Activated naive CD8-positive, alpha-beta T cell treated with anti-CD3 and anti-CD28 coated beads for 36 hours (primary cell): ENCODE data around the gene LIM2. TPM values are rescaled to one million over a fixed set of nuclear protein-coding genes. Genes with fewer than 3 reads are reported as not detected.

Experiments used
- DNase-seq: peaks from one replicate; pipeline ENCODE4 v3.0.0; 2021
- H3K27ac Mint-ChIP-seq: one replicate; pipeline ENCODE4 v1.8.0; 2022; ENCODE audit warnings: mild to moderate bottlenecking, moderate library complexity, mixed read lengths
- H3K27me3 Mint-ChIP-seq: one replicate; pipeline ENCODE4 v1.8.0; 2022; ENCODE audit warnings: mild to moderate bottlenecking, mixed read lengths
- H3K36me3 Mint-ChIP-seq: one replicate; pipeline ENCODE4 v1.8.0; 2021; ENCODE audit warnings: mild to moderate bottlenecking, mixed read lengths
- H3K4me1 Mint-ChIP-seq: one replicate; pipeline ENCODE4 v1.8.0; 2021; ENCODE audit warnings: mixed read lengths
- H3K4me3 Mint-ChIP-seq: one replicate; pipeline ENCODE4 v1.8.0; 2022; ENCODE audit warnings: mild to moderate bottlenecking, moderate library complexity, mixed read lengths
- H3K9me3 Mint-ChIP-seq: one replicate; pipeline ENCODE4 v1.8.0; 2022; ENCODE audit warnings: mixed read lengths
- total RNA-seq, 2 experiments: library from RNA; stranded (reverse); gene quantifications; one replicate each; pipeline ENCODE4 v1.2.3, GENCODE V29; 2021

Gene LIM2
- total RNA-seq, 2 experiments from 2014 or later, result not detected

DNA sequence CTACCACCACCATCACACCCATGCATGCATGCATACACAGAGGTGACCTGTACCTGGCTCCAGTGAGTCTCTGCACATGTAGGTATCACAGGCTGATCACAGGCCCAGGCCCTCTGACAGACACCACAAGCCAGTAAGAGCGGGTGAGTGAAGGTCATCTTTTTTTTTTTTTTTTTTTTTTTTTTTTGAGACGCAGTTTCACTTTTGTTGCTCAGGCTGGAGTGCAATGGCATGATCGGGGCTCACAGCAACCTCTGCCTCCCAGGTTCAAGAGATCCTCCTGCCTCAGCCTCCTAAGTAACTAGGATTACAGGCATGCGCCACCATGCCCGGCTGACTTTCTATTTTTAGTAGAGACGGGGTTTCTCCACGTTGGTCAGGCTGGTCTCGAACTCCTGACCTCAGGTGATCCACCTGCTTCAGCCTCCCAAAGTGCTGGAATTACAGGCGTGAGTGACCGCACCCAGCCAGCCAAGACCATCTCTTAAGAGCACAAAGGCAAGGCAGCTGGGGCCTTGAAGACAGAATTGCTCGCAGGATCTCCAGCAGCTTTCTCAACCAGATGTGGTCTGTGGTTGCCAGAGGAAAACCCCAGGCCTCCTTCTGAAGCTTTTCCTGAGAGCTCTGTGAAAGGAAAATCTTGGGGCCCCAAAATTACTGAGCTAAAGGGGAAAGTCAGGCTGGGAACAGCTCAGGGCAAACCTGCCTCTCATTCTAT is 12.1 kb downstream of the LIM2 start:
- H3K27me3 Mint-ChIP-seq, result no peaks in the 10 kb centered on the region
- peaks cover 15% of the 10 kb centered on the region for H3K9me3 Mint-ChIP-seq

DNA sequence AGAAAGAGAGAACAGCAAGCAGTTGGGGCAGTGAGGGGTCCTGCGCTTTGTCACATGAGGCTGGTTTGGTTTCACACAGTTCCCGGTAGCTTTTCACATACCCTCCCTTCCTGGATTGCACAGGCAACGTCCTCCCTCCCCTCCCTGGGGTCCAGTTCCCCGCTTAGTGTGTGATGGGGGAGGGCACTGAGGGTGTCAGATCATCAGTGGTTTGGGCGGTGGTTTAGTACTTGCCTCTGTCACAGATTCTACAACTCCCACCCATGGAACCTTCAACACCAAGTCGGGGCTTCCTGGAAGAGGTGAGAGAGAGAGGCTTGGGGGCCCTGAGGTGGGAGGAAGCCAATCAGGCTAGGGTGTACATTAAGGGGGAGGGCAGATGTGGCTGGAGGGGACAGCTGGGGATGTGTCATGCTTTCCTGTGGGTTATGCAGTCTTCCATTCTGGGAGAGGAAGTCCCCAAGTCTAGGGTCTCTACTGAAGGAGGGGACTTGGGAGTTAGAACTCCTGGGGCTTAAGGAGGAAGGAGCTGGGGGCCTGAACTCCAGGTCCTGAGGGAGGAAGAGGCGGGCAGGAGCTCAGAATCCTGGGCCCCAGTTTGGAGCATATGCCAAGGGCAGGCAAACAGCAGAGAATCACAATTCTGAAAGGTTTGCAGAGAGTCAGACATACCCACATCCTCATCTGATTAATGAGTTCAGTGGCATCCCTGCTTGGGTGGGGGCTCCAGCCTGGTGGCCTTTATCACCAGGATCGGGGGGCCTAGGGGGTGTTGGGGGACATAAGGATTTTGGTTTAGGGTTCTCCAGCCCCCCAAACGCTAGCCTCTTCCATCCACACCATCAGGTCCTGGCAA is 14.9 kb downstream of the LIM2 start, which contains the start of gene NKG7:
Gene NKG7, minus strand, starts transcription at position 6 of the 856 bp plus-strand sequence. CDS start 119 bp downstream, outside the sequence.
- H3K4me1 Mint-ChIP-seq, result peaks cover 71% of the 10 kb centered on the region
- peak; percentile 89 for DNase-seq
- H3K36me3 Mint-ChIP-seq, result peaks cover 25% of the 10 kb centered on the region
- peaks cover 9% of the 10 kb centered on the region for H3K9me3 Mint-ChIP-seq
- peak within 1 kb of the TSS; percentile 80 for H3K4me3 Mint-ChIP-seq
- no peaks in the 10 kb centered on the region for H3K27me3 Mint-ChIP-seq
- peak within 1 kb of the TSS; percentile 99 for H3K27ac Mint-ChIP-seq

More for the DNA sequence above, 12.1 kb downstream of the LIM2 start:
- Mint-ChIP-seq H3K4me1 (peaks cover 60% of the 10 kb centered on the region), H3K36me3 (peaks cover 19% of the 10 kb centered on the region), H3K4me3 (peak overlapping the region; percentile 58), H3K27ac (peak overlapping the region; percentile 90)
- peak; percentile 70 for DNase-seq

DNA sequence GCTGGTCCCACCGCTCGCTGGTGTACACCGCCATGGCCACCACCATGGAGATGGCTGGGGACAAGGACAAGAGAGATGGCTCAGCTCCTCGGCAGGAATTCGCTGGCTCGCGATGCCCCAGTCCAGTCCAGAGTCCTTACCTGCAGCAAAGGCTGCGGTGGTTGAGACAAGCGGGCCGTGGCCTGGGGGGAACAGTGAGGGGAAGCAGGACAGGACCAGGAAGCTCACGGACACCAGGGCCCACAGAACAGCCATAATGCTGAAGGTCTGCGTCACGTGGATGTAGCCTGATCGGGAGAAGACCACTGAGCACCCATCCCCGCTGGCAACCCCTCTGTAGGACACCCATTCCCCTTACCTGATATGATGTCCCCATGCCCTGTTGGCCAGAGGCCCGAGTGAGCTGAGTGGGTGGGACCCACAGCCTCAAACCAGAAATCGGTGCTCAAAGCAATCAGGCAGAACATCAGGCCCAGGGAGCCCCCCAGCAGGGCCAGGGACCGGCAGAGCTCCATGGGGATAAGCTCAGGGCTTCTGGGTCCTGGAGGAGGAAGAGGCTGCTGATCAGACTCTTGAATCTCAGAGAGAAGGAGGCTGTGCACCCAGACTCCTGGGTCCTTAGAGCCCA is 15.6 kb downstream of the LIM2 start:
- Mint-ChIP-seq H3K9me3 (peaks cover 9% of the 10 kb centered on the region), H3K27ac (peak overlapping the region; percentile 99), H3K4me1 (peaks cover 69% of the 10 kb centered on the region), H3K4me3 (peak overlapping the region; percentile 80), H3K27me3 (no peaks in the 10 kb centered on the region), H3K36me3 (peaks cover 25% of the 10 kb centered on the region)
- no peak for DNase-seq

DNA sequence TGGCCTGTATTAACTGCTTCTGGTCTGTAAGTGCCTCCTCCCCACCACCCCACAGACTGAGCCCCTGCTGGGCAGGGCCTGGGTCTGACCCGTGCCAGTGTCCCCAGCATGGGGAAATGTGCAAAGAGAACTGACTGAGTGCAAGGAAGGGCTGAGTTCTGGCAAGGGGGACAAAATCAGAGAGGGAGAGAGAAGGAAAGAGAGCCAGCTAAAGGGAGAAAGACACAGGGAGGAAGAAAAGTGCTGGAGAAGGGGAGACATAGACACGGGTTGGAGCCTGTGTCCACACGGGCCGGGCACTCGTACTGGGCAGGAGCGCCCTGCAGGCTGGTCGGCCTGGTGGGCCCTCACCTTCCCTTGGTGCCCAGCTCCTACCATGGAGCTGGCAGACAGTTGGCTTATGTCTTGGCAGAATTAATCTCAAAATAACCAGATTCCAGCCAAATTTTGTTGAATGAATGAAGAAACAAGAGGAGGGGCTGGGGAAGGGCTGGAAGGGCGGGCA is 16.5 kb downstream of the LIM2 start:
- Mint-ChIP-seq H3K9me3 (peaks cover 9% of the 10 kb centered on the region), H3K4me1 (peaks cover 61% of the 10 kb centered on the region), H3K27me3 (no peaks in the 10 kb centered on the region), H3K27ac (peak overlapping the region; percentile 99), H3K36me3 (peaks cover 26% of the 10 kb centered on the region), H3K4me3 (peak overlapping the region; percentile 80)
- DNase-seq, result no peak

DNA sequence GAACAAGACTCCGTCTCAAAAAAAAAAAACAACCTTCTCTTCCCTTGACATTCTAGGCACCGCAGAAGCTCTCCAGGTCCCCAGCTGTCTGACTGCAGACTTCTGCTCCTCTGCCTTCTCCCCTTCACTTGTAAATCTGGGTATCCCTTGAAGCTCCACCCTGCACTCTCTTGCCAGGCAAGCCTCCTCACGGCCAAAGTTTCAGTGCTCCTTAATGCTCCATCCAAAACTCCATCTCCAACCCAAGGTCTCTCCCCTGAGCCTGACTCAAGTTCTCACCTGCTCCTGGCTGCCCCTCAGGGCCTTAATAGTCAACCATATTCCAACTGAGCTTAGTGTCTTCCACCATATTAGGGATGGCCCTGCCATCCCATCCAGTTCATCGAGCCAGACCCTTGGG is 17.5 kb downstream of the LIM2 start:
- Mint-ChIP-seq H3K4me1 (peaks cover 54% of the 10 kb centered on the region), H3K4me3 (peak overlapping the region; percentile 80), H3K9me3 (peaks cover 7% of the 10 kb centered on the region), H3K27me3 (no peaks in the 10 kb centered on the region), H3K36me3 (peaks cover 25% of the 10 kb centered on the region), H3K27ac (no peak overlapping the region)
- DNase-seq, result no peak

DNA sequence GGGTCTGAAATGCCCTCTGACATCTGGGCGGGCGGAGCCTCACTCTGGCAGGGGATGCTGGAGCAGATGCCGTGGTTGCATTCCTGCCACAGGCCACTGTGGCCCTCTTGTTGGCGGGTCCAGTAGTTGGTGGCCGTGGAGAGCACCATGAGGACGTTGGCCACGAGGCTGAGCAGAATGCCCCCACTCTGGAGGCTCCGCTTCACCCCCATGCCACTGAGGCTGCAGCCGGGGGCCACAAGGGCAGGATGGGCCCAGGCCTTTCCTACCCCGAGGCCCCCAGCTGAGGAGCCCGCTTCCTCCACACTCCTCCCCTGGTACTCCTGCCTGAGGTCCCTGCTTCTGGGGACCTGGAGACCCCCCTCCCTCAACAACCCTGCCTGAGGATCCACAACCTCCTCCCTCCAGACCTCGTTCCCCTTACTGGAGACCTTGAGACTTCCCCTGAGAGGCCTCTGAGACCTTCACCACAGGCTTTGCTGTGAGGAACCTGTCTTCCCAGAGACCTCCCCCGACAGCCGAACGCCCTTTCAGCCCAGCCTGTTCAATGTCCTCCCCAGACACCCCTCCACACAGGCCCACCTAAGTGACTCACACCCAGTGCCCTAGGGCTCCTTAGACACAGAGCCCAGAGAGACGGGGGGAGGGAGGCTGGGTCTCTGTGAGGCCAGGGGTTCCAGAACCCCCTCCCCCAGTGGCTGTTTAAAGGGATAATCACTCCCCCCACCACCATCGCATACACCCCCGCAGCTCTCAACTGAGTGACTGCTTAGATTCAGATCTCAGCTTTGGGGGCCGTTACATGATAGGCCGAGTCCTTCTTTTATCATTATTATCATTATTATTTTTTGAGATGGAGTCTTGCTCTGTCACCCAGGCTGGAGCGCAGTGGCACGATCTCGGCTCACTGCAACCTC is 19.1 kb downstream of the LIM2 start, which contains the start of gene CLDND2:
Gene CLDND2, minus strand, starts transcription at position 638 of the 917 bp plus-strand sequence. Its CDS starts 426 bp downstream, at position 212.
- peak; percentile 47 for DNase-seq
- H3K36me3 Mint-ChIP-seq, result peaks cover 27% of the 10 kb centered on the region

DNA sequence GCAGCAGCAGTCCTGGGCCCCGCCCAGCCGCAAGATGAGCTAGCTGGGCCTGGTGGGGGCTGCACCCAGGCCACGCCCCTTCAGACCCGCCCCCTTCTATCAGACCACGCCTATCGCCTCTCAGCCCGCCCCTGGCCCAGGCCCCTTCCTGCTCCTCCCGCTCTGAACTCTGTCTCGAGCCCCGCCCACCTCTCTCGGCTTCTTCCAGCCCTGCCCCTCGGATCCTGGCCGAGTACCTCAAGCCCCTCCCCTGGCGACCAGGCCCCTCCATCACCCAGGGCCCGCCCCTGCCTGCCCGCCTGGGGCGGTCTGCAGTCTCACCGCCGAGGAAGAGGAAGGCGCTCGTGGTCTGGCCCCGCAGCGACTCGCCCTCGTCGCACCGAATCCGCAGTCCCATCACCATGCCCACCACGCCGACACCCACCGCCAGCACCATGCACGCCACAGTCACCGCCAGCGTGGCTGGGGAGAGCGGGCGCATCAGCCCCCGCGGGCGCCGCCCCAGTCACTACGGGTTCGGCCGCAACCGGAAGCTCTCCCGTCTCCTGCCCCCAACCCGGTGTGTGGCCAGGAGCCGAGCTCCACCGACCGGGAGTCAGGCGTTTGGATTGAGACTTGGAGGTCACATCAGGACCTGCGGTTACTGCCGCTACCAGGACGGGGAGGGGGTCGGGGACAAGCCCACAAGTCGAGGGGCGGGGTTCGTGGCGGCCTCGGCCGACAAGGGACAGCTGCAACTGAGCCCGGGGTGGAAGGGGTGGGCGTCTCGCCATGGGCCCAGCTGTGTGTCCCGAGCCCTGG is 20.0 kb downstream of the LIM2 start:
- peak overlapping the region; percentile 99 for H3K4me3 Mint-ChIP-seq
- peaks cover 30% of the 10 kb centered on the region for H3K36me3 Mint-ChIP-seq
- no peaks in the 10 kb centered on the region for H3K9me3 Mint-ChIP-seq
- peak; percentile 99 for DNase-seq
- H3K4me1 Mint-ChIP-seq, result peaks cover 54% of the 10 kb centered on the region
- H3K27me3 Mint-ChIP-seq, result no peaks in the 10 kb centered on the region
- peak overlapping the region; percentile 96 for H3K27ac Mint-ChIP-seq

More for the DNA sequence above, 19.1 kb downstream of the LIM2 start, which contains the start of gene CLDND2:
- H3K27ac Mint-ChIP-seq, result peak within 1 kb of the TSS; percentile 96
- peaks cover 55% of the 10 kb centered on the region for H3K4me1 Mint-ChIP-seq
- no peaks in the 10 kb centered on the region for H3K9me3 Mint-ChIP-seq
- no peaks in the 10 kb centered on the region for H3K27me3 Mint-ChIP-seq
- peak within 1 kb of the TSS; percentile 99 for H3K4me3 Mint-ChIP-seq

DNA sequence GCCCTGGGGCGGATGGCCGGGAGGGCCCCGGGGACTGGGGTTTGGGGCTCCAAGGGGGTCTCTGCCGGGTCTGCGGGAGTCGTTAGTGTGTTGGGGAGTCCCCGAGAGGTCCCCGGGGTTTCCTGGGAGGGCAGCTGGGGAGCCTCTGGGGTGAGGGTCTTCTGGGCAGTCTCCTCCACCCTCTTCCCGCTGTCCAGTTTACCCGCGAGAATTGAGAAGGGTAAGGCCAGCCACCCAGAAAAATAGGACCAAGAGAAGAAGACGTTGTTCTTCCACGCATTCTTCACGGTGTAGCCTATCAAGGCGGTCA is 20.6 kb downstream of the LIM2 start:
- Mint-ChIP-seq H3K9me3 (no peaks in the 10 kb centered on the region), H3K4me1 (peaks cover 55% of the 10 kb centered on the region), H3K27me3 (no peaks in the 10 kb centered on the region), H3K27ac (peak overlapping the region; percentile 96), H3K4me3 (peak overlapping the region; percentile 99), H3K36me3 (peaks cover 32% of the 10 kb centered on the region)
- no peak for DNase-seq

DNA sequence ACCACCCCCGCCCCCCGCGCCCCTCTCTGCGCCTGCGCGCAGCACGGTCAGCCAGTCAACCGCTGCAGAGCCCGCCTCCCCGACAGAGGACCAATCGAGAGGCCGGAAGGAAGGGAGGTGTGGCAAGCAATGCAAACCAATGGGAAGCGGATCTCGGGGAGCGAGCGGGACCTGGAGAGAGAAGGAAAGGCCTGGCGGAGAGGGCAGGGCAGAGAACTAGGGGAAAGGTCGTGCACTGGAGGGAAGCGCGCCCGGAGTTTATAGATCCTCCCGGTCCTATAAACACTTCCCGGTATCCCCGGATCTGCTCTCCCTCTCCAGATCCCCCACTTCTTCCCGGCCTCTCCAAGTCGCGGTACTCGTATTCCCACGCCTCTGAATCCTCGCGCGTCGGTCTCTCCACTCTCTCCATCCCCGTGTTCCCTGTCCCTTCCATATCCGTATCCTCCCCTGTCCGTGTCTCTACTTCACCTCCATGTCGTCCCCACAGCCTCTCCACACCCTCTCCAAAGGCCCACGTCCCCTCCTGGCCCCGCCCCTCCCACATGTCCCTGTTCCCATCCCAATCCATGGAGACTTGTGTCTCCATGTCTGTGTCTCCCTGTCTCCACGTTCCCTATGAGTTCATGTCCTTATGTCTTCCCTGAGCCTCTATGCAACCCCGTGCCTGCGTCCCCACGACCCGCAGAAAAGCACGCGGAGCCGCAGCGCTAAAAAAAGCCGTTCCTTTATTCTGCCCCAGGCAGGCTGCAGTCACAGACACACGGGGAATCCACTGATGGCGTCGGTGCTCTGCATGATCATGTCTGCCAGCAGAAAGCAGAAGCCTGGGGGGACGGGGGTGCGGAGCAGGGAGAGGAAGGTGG is 21.2 kb downstream of the LIM2 start:
- Mint-ChIP-seq H3K36me3 (peaks cover 32% of the 10 kb centered on the region), H3K27me3 (no peaks in the 10 kb centered on the region), H3K4me1 (peaks cover 55% of the 10 kb centered on the region), H3K9me3 (no peaks in the 10 kb centered on the region), H3K27ac (peak overlapping the region; percentile 96), H3K4me3 (peak overlapping the region; percentile 99)
- DNase-seq, result peak; percentile 96

DNA sequence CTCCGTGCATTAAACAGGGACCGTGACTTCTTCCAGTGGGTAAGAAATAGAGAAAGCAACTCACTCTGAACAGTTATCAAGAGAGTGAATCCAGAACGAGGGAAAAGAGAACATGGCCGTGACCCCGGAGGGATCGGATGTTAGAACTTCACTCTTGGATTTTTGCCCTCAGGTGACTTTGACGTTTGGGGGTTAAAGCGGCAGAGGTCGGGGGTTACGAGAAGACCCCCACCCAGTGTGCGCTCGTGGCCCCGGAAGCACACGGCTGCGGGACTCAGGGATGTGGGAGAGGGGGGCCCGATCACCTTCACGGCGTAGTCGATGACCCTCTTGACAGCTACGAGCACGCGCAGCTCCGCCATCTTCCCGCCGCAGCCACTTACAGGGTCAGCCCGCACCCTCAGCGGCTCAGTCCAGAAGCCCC is 21.8 kb downstream of the LIM2 start, which contains the start of gene ETFB:
Gene ETFB, minus strand, starts transcription at position 424 of the 424 bp plus-strand sequence. Its CDS starts 62 bp downstream, at position 362.
- Mint-ChIP-seq H3K27ac (peak within 1 kb of the TSS; percentile 96), H3K9me3 (no peaks in the 10 kb centered on the region), H3K4me3 (peak within 1 kb of the TSS; percentile 99), H3K4me1 (peaks cover 50% of the 10 kb centered on the region), H3K36me3 (peaks cover 27% of the 10 kb centered on the region), H3K27me3 (no peaks in the 10 kb centered on the region)
- DNase-seq, result no peak

DNA sequence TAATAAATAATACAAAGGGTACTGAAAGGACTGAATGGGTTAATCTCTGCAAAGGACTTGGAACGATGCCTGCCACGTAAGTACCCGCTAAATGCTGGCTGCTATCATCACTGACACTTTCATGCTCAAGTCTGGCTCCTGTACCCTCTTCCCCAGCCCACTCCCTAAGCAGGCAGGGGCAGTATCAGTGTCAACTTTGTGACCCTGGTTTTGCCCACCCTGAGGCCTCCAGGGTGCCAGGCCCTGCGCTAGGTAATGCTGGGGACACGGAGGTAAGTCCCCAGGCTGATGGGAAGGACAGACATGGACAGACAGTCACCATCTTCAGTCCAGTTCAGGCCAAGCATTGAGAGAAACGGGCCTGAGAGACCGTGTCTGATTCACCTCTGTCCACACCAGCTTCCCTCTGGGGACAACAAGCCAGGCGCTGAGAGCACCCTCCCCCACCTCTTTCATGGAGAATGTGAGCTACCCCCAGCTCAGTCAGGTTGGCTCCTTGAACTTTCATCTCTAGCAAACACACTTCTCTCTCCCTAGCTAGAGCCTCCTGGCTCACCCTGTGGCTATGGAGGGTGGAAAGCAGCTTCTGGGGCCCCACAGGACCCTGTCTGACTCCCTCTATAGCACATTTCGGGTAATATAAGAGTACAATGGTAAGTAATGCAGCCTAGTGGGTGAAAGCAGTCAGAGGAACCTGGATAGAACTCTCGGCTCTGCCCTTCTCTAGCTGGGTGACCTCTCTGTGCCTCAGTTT is 22.4 kb downstream of the LIM2 start:
- no peak for DNase-seq
- Mint-ChIP-seq H3K4me3 (peak overlapping the region; percentile 99), H3K36me3 (peaks cover 21% of the 10 kb centered on the region), H3K27ac (peak overlapping the region; percentile 96), H3K9me3 (no peaks in the 10 kb centered on the region), H3K27me3 (no peaks in the 10 kb centered on the region), H3K4me1 (peaks cover 48% of the 10 kb centered on the region)
